Right ventricle myocardium superior (tissue), 1 donor: ENCODE measurements around the gene GNA15. TPM values are rescaled to one million over a fixed set of nuclear protein-coding genes. Genes with fewer than 3 reads are reported as not detected.

ENCODE experiments used
- ATAC-seq: fragments of 200-7000 bp; cut with Tn5 transposase; one replicate; pipeline ENCODE4 v1.9.1; 2020; ENCODE audit warnings: mild to moderate bottlenecking; ENCODE audit not compliant: poor library complexity
- DNase-seq: peaks from one replicate; pipeline ENCODE4 v3.0.0-alpha.2; 2020
- intact Hi-C: fragments of 100-400 bp; cut with DNase I; formaldehyde crosslinking; loops from one replicate; pipeline ENCODE4 v1.11.2; 2022
- total RNA-seq: library from RNA; stranded (reverse); fragmentation: NEBNext Ultra II Directional; extraction: Animal tissue kit (Norgen Biotek cat#: 25700); gene quantifications from one replicate; pipeline ENCODE4 v1.2.1, GENCODE V29; 2021
- donor health status: DM: no; HTN: yes; CAD: no; lungs with severe emphysema.

GNA15 gene
- total RNA-seq, 1 donor from 2014 or later, result 2.8 TPM

- intact Hi-C loops, result loop anchor here (10.0 kb wide), 1 partner anchor 140 kb away; no protein-coding TSS in a partner anchor
- ATAC-seq (no peak), DNase-seq (no peak)
These were observed 31.2 kb upstream of the GNA15 start for GRCh38 chr19:3104708-3104983.

DNA sequence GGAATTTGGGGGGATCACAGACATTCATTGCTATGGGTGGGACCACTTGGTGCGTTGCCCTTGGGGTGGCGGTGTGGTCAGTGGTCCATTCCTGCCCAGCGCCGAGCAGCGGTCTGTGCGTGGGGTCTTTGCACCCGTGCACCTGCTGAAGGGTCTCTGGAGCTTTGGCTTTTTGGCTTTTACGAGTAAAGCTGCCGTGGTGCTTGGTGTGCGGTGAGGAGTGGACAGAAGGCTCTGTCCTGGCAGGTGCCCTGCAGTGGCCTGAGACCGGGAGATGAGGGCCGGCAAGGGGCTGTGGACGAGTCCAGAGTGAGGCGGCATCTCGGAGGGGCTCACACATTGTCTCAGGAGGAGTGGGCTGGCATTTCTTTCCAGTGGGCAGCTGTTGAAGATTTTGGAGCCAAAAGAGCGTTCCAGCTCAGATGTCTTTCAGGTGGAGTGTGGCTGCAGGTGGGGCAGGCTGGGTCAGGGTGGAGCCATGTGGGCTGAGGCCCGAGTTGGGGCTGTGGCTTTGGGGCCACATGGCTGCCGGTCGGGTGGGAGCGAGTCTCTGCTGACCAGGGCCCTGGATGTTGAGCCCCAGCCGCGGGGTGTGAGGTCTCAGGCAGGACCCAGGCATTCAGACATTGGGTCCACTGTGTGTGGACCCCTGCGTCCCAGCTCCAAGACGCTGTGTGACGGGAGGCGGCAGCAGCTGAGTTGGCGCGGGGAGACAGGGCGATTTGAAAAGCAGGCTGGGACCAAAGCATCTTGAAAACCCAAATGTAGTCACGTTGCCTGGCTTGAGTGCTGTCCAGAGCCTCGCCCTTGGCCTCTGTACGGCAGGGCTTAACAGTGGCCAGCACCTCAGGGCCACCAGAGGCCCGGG is 30.0 kb upstream of the GNA15 start:
- intact Hi-C loops, result loop anchor here (5.0 to 10.0 kb wide), 2 partner anchors 34 to 141 kb away; no protein-coding TSS in a partner anchor
- ATAC-seq (no peak), DNase-seq (no peak)

DNA sequence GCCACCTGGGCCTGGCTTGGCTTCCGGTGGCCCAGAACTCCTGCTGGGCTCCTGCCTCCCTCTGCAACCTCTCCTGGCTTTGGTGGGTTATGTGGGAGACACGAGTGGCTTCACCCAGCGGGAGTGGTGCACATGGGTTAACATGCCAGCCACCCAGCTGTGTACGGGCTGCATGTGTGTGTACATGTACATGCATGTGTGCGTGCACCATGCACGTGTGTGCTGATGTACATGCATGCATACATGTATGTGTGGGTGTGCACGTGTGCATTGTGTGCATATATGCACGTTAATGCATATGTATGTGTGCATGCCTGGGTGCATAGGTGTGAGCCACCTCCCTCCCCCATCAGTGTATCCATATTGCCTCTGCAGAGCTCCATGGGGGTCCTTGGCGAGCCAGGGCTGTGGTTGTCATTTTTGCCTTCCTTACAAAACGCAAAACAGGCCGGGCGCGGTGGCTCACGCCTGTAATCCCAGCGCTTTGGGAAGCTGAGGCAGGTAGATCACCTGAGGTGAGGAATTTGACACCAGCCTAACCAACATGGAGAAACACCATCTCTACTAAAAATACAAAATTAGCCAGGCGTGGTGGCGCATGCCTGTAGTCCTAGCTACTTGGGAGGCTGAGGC is 29.2 kb upstream of the GNA15 start:
- intact Hi-C loops, result loop anchor here (5.0 to 10.0 kb wide), 2 partner anchors 34 to 142 kb away; no protein-coding TSS in a partner anchor
- DNase-seq, result no peak
- no peak for ATAC-seq

DNA sequence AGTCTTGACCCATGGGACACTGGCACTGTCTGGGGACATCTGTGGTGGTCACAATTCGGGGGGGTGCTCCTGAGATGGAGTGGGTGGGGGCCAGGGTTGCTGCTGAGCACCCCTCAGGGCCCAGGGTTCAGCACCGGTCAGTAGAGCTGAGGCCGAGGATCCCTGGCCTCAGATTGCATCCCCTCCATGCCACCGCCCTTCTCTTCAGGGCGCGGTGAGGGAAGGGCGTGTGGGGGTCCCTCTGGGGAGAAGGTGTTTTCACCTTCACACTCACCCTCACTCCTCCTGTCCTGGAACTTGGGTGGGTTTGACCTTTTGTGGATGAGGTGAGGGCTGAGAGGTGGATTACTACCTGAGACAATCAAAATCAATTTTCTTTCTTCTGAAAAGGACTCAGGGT is 28.2 kb upstream of the GNA15 start:
- ATAC-seq (no peak), DNase-seq (no peak)
- intact Hi-C loops, result loop anchor here (5.0 to 10.0 kb wide), 2 partner anchors 35 to 143 kb away; no protein-coding TSS in a partner anchor

DNA sequence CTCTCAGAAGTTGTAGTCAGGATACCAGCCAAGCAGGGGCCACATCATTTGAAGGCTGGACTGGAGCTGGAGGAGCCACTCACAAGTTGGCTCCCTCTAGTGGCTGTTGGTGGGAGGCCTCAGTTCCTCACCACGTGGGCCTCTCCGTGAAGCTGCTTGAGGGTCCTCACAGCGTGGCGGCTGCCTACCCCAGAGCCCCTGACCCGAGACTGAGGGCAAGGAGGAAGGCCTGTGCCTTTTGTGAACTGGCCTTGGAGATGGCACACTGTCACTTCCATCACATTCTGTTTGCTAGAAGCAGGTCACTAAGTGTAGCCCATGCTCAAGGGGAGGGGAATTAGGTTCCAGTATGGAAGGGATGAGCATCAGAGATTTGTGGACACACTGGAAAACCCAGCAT is 27.1 kb upstream of the GNA15 start:
- intact Hi-C loops, result loop anchor here (5.0 to 10.0 kb wide), 2 partner anchors 36 to 144 kb away; no protein-coding TSS in a partner anchor
- ATAC-seq (peak; percentile 50), DNase-seq (peak; percentile 73)

- DNase-seq (peak; percentile 38), ATAC-seq (no peak)
- intact Hi-C loops, result loop anchor here (5.0 to 10.0 kb wide), 2 partner anchors 37 to 145 kb away; no protein-coding TSS in a partner anchor
These were observed 26.3 kb upstream of the GNA15 start for GRCh38 chr19:3109491-3109890.

GRCh38 chr19:3110126-3110825 is 25.6 kb upstream of the GNA15 start:
- DNase-seq, result no peak
- intact Hi-C loops, result no loop called here
- no peak for ATAC-seq

GRCh38 chr19:3111586-3112247 is 24.1 kb upstream of the GNA15 start:
- DNase-seq (no peak), ATAC-seq (no peak)
- intact Hi-C loops, result no loop called here

DNA sequence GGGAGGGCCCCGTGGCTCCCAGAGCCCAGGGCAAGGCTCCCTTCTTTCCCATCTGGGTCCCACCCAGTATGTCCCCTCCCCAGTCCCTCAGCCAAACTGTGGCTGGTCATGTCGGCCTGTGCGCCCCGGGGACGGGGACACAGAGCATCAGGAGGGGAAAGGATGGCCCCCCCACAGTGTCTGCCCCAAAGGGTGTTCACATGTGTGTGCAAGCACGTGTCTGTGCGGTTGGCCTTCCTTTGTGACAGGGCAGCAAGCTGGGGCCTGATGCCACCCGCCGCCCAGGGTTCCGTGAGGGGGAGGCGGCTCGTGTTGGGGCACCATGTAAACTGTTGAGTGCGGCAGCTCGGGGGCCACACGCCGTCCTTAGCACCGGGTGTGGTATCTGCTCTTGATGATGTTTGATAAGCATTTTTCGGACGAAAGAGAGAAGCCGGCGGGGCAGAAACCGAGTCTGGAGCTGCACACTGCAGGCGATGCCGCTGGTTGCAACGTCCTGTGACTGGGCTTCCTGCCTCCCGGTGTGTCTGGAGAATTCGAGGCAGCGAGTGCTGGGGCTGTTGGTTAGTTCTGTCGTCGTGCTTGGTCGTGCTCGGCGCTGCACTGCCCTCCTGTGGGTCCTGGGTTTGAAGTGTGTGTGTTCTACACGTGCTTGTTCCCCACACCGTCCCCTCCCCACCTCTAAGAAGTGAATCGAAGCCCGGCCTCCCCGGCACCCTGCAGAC is 23.3 kb upstream of the GNA15 start:
- intact Hi-C loops, result no loop called here
- ATAC-seq, result no peak

GRCh38 chr19:3113100-3114017 is 22.5 kb upstream of the GNA15 start:
- DNase-seq, result no peak
- peak; percentile 42 for ATAC-seq
- intact Hi-C loops, result no loop called here

More for the DNA sequence above, 23.3 kb upstream of the GNA15 start:
- no peak for DNase-seq

- intact Hi-C loops, result no loop called here
- DNase-seq (no peak), ATAC-seq (peak; percentile 36)
These were observed 21.7 kb upstream of the GNA15 start for GRCh38 chr19:3114018-3114726.

- ATAC-seq (no peak), DNase-seq (no peak)
- intact Hi-C loops, result no loop called here
These were observed 21.0 kb upstream of the GNA15 start for GRCh38 chr19:3114811-3115210.

GRCh38 chr19:3115411-3115810 is 20.4 kb upstream of the GNA15 start:
- ATAC-seq, result no peak
- intact Hi-C loops, result no loop called here
- DNase-seq, result no peak

DNA sequence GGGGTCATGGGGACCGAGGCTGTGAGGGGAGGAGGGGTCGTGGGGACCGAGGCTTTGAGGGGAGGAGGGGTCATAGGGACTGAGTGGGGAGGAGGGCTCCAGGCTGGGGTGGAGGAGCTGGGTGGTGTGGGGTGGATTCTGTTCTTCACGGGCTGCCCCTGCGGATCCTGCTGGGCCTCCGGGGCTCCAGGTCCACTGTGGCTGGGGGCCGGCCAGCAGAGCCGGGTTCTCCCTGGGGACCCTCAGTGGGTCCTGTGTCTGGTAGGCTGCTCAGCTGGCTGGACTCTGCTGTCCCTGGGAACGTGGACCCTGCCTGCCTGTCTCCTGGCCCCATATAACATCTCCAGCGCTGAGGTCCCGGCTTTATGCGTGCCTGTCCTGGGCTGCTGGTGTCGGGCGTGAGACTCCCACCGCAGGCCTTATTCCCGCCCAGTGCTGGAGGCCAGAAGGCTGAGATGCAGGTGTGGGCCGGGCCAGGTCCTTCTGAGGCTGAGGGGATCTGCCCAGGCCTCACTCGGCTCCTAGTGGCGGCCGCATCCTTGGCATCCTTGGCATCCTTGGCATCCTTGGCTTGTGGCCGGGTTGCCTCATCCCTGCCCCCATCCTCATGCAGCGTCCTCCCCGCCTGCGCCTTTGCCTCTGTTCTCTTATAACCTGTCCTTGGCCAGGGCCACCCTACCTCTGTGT is 19.8 kb upstream of the GNA15 start:
- DNase-seq, result no peak
- intact Hi-C loops, result no loop called here
- ATAC-seq, result no peak

DNA sequence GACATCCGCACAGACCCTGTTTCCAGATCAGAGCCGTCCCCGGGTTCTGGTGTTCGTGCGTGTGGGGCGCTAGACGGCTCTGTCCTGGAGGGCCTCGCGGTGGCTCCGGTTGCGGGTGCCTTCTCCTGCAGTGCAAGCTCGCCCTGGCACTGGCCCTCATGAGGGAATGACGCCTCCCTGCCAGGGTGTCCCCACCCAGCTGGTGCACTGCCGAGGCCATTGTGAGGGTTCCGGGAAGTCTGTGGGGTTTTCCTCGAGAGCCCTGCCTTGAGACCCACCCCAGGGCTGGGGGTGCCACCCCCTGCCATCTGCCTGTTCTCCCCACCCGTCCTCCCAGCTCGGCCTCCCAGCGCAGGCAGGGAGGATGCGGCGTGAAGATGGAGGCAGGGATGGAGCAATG is 19.2 kb upstream of the GNA15 start:
- intact Hi-C loops, result no loop called here
- ATAC-seq (no peak), DNase-seq (no peak)

- ATAC-seq (no peak), DNase-seq (no peak)
- intact Hi-C loops, result no loop called here
These were observed 18.1 kb upstream of the GNA15 start for GRCh38 chr19:3117716-3118115.
